ENCODE measurements around the gene TRANK1. TPM values are rescaled to one million over a fixed set of nuclear protein-coding genes. Genes with fewer than 3 reads are reported as not detected.
"Not testable (repeated sequence)": the region's sequence is repeated elsewhere in the genome, so short reads cannot be mapped to it uniquely, and the experiment has no call there.

Gene TRANK1
- total RNA-seq, 2 donors from 2014 or later = 21.3 to 50.7 TPM

DNA sequence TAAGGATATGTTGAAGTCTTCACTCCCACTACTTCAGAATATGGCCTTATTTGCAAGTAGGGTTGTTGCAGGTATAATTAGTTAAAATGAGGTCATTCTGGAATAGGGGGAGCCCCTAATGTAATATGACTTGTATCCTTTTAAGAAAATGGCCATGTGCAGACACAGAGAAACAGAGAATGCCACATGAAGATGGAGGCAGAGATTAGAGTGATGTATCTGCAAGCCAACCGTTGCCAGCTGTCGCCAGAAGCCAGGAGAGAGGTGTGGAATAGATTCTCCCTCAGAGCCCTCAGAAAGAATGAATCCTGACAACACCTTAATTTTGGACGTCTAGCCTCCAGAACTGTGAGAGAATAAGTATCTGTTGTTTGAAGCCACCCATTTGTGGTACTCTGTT is 11.3 kb upstream of the TRANK1 start:
- H3K27ac ChIP-seq = no peak overlapping the region
- H3K4me3 ChIP-seq = no peak overlapping the region
- TF ChIP-seq, protein P1, sequence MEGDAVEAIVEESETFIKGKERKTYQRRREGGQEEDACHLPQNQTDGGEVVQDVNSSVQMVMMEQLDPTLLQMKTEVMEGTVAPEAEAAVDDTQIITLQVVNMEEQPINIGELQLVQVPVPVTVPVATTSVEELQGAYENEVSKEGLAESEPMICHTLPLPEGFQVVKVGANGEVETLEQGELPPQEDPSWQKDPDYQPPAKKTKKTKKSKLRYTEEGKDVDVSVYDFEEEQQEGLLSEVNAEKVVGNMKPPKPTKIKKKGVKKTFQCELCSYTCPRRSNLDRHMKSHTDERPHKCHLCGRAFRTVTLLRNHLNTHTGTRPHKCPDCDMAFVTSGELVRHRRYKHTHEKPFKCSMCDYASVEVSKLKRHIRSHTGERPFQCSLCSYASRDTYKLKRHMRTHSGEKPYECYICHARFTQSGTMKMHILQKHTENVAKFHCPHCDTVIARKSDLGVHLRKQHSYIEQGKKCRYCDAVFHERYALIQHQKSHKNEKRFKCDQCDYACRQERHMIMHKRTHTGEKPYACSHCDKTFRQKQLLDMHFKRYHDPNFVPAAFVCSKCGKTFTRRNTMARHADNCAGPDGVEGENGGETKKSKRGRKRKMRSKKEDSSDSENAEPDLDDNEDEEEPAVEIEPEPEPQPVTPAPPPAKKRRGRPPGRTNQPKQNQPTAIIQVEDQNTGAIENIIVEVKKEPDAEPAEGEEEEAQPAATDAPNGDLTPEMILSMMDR (IDR thresholded peaks at IDR 0.05) = no peak
- no peak for DNase-seq
- H3K9ac ChIP-seq (ENCODE audit: low read depth in 2 of 2, low read length in 2 of 2) = no peak overlapping the region
- no peaks in the 10 kb centered on the region for H3K36me3 ChIP-seq
- H3K4me1 ChIP-seq = no peaks in the 10 kb centered on the region
- H3K9me3 ChIP-seq = no peaks in the 10 kb centered on the region
- no peaks in the 10 kb centered on the region for H3K27me3 ChIP-seq
- intact Hi-C loops (cut with DNase I) = loop anchor here (5.0 kb wide), 1 partner anchor 54 kb away; no protein-coding TSS in a partner anchor

DNA sequence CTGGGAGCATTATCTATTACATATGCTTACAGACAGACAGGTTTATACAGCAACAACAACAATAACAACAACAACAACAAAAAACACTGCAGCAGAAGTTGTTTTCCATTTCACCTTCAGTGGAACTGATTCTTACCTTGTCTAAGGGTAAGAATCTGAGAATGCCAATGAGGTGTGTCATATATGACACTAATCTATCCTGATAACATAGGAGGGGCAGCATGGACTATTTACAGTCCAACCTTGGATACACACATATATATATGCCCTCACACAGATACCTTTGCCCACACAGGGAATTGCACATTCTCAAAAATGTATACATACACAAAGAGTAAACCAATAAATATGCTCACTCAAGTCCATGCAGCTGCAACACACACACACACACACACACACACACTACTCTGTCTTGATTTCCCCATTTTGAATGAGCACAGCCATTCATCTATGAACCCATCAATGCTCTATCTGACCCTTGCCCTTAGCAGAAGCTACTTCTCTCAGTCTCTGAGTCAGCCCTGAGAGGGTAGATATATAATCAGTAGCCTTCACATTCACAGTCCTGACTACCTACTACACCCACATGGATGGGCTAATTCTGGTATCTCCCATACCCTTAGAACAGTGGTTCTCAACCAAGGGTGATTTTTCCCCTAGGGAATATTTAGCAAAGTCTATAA is 9.7 kb upstream of the TRANK1 start:
- no peak for DNase-seq
- TF ChIP-seq, protein P1 (IDR thresholded peaks at IDR 0.05) = no peak
- Histone ChIP-seq H3K27ac (peak overlapping the region; percentile 20), H3K4me1 (no peaks in the 10 kb centered on the region), H3K36me3 (no peaks in the 10 kb centered on the region), H3K9ac (ENCODE audit: low read depth in 2 of 2, low read length in 2 of 2) (peak overlapping the region in 1 of 2 donors; percentile 31), H3K9me3 (no peaks in the 10 kb centered on the region), H3K27me3 (no peaks in the 10 kb centered on the region), H3K4me3 (no peak overlapping the region)
- intact Hi-C loops (cut with DNase I) = loop anchor here (5.0 kb wide), 1 partner anchor 52 kb away; no protein-coding TSS in a partner anchor

DNA sequence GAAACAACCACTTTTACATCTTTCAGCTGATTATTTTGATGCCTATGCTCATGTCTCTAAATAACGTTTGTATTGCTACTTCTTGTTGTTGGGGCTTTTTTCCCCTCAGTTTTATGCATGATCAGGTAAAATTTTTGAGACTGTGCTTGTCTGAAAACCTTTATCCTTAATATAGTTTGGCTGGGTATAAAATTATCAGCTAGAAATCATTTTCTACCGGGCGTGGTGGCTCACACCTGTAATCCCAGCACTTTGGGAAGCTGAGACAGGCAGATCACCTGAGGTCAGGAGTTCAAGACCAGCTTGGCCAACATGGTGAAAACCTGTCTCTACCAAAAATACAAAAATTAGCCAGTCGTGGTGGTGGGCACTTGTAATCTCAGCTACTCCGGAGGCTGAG is 3.0 kb upstream of the TRANK1 start:
- H3K36me3 ChIP-seq; H3K27ac ChIP-seq; H3K4me3 ChIP-seq; intact Hi-C loops (cut with DNase I); DNase-seq; H3K9ac ChIP-seq (ENCODE audit: low read depth in 2 of 2, low read length in 2 of 2); H3K9me3 ChIP-seq; H3K27me3 ChIP-seq; H3K4me1 ChIP-seq: not testable (repeated sequence)

DNA sequence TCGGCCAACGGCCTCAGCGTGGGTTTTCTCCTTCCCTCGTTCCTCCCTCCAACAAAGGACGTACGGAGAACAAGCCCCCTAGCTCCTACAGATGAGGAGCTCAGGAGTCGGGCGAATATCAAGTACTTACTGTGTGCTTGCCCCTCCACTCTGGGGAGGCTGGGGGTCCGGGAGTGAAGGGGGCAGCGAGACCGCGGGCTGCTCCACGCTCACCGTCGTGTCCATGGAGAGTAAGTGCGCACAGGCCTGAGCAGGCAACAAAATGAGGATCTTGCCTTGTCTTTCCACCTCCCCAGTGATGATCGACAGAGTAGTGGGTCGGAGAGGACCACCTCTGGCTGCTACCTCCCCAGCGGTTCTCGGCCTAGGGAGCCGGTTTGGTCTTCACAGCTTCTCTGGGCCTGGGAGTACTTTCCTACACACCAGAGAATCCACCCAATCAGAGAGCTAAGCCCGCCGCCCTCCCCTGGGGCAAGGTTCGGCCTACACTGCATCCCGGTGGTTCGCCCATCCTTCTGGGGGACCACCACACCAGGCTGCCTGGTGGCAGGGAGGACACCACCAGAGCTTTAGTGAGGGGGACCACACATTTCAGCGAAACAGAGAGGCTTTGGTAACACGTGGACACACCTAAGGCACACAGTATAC is 603 bp upstream of the TRANK1 start:
- peak overlapping the region in 1 of 2 donors; percentile 55 for H3K9ac ChIP-seq (ENCODE audit: low read depth in 2 of 2, low read length in 2 of 2)
- peak overlapping the region; percentile 66 for H3K4me3 ChIP-seq
- H3K27me3 ChIP-seq = no peaks in the 10 kb centered on the region
- DNase-seq = no peak
- TF ChIP-seq, protein P1 (IDR thresholded peaks at IDR 0.05) = no peak
- H3K4me1 ChIP-seq = no peaks in the 10 kb centered on the region
- H3K36me3 ChIP-seq = no peaks in the 10 kb centered on the region
- H3K9me3 ChIP-seq = no peaks in the 10 kb centered on the region
- no peak overlapping the region for H3K27ac ChIP-seq
- intact Hi-C loops (cut with DNase I) = no loop called here

DNA sequence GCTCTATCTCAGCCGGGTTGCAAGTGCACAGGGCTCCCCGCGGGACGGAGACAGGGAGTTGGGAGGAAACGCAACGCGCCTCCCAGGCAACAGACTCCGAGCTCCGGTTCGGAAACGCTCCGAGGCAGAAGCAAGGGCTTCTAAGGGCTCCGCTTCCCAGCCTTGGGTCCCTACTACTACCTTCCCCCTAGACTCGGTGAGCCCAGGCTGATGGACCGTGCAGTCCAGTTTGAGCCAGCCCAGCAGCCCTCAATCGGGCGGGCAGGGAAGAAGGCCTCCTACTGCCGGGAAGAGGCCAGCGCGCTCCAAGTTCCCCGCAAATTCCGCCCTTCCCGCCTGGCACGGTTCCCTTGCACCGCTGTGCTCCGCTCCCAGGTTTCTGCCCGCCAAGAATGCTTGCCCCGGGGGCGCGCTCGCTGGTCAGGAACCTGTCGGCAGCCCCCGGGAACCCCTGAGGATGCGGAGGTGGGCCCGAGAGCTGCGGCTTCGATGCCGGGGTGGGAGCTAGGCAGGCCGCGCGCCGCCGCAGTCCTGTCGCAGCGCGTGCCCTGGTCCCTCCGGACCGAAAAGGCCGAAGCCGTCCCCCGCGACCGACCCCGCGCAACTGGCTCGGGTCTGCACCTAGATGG is 728 bp downstream of the TRANK1 start:
- peak overlapping the region; percentile 19 for H3K27ac ChIP-seq
- no peaks in the 10 kb centered on the region for H3K36me3 ChIP-seq
- intact Hi-C loops (cut with DNase I) = no loop called here
- H3K9me3 ChIP-seq = no peaks in the 10 kb centered on the region
- peak; percentile 67 for DNase-seq
- peak overlapping the region; percentile 55 to 80 for H3K9ac ChIP-seq (ENCODE audit: low read depth in 2 of 2, low read length in 2 of 2)
- no peaks in the 10 kb centered on the region for H3K27me3 ChIP-seq
- H3K4me3 ChIP-seq = peak overlapping the region; percentile 66
- TF ChIP-seq, protein P1 (IDR thresholded peaks at IDR 0.05) = no peak
- no peaks in the 10 kb centered on the region for H3K4me1 ChIP-seq
